Hepatocyte (in vitro differentiated cells): Measurements from ENCODE around the gene RPS6KC1.

ENCODE experiments used
- EZH2 ChIP-seq: fragments of 200-600 bp; sonication (generic); IDR thresholded peaks from 2 replicates; pipeline ENCODE4 v1.6.1; 2016; ENCODE audit warnings: antibody characterized with exemption, mild to moderate bottlenecking, borderline replicate concordance
- TF ChIP-seq, protein P1 (sequence below): fragments of 200-600 bp; sonication (generic); IDR thresholded peaks from 2 replicates; pipeline ENCODE4 v1.5.1; 2016; ENCODE audit warnings: antibody characterized with exemption, mild to moderate bottlenecking; ENCODE audit not compliant: poor library complexity

DNA sequence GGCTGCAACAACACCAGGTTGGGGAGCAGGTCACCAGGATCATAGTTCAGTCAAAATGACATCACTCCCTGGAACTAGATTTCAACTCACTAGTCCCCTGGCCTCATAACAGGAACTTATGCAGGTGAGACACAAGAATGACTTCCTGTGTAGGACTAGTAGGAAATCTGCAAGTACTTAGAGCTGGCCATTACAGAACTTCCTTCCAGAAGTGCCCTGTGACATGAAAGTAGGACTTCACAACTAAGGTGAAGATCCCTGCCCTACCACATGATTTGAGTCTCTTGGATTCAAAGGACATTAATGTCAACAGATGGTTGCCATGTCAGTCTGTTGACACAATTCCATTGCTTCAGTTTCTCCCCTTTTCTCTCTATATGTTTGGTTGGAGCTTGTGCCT lies 223.1 kb downstream of the RPS6KC1 start:
- TF ChIP-seq, protein P1, sequence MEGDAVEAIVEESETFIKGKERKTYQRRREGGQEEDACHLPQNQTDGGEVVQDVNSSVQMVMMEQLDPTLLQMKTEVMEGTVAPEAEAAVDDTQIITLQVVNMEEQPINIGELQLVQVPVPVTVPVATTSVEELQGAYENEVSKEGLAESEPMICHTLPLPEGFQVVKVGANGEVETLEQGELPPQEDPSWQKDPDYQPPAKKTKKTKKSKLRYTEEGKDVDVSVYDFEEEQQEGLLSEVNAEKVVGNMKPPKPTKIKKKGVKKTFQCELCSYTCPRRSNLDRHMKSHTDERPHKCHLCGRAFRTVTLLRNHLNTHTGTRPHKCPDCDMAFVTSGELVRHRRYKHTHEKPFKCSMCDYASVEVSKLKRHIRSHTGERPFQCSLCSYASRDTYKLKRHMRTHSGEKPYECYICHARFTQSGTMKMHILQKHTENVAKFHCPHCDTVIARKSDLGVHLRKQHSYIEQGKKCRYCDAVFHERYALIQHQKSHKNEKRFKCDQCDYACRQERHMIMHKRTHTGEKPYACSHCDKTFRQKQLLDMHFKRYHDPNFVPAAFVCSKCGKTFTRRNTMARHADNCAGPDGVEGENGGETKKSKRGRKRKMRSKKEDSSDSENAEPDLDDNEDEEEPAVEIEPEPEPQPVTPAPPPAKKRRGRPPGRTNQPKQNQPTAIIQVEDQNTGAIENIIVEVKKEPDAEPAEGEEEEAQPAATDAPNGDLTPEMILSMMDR, result no peak
- no peak for TF ChIP-seq EZH2
